ENCODE data around the gene CNP. TPM values are rescaled to one million over a fixed set of nuclear protein-coding genes. Genes with fewer than 3 reads are reported as not detected.

CNP gene
- total and polyA plus RNA-seq, 2 donors (not counting 1 experiment from before 2014, with no cell fraction given): 57.7 to 60.4 TPM

- H3K4me1 ChIP-seq (ENCODE audit: control insufficient read depth, extremely low read depth, insufficient read depth, low read length): peaks cover 6% of the 10 kb centered on the region
- H3K27me3 ChIP-seq (ENCODE audit: control insufficient read depth, insufficient read depth, low read length): no peaks in the 10 kb centered on the region
- no peak overlapping the region for H3K4me3 ChIP-seq (replicated peaks in 1 of 4; ENCODE audit: control extremely low read depth in 1 of 4, insufficient read depth in 1 of 4, low read depth in 3 of 4, low read length in 4 of 4)
- peak; percentile 16 to 58 for DNase-seq (ENCODE audit: low read depth in 2 of 2)
- TF ChIP-seq EZH2 (IDR thresholded peaks at IDR 0.05; ENCODE audit: low read length, missing control alignments) (no peak), CTCF (conservative IDR thresholded peaks at IDR 0.05 in 1 of 2, IDR thresholded peaks at IDR 0.05 in 1 of 2; ENCODE audit: low read depth in 1 of 2, low read length in 2 of 2) (no peak)
- no peak overlapping the region for H2AFZ ChIP-seq (ENCODE audit: low read length)
- H4K20me1 ChIP-seq (ENCODE audit: control insufficient read depth, extremely low read depth, insufficient read depth, low read length): no peaks in the 10 kb centered on the region
- H3K79me2 ChIP-seq (ENCODE audit: control insufficient read depth, insufficient read depth, low read length): peaks cover 19% of the 10 kb centered on the region
- H3K36me3 ChIP-seq (ENCODE audit: control insufficient read depth, insufficient read depth, low read length): peaks cover 26% of the 10 kb centered on the region
- H3K4me2 ChIP-seq (ENCODE audit: extremely low read depth, insufficient read depth, low read length): no peak overlapping the region
- H3K9me3 ChIP-seq (ENCODE audit: control insufficient read depth, insufficient read depth, low read depth, low read length): no peaks in the 10 kb centered on the region
- H3K27ac ChIP-seq (ENCODE audit: insufficient read depth, low read length): peak overlapping the region; percentile 23
- no peak overlapping the region for H3K9ac ChIP-seq (ENCODE audit: insufficient read depth, low read length)
Observed at GRCh38 chr17:41975099-41976083, 8.8 kb downstream of the CNP start.

GRCh38 chr17:41976142-41976768 lies 9.7 kb downstream of the CNP start:
- Histone ChIP-seq H3K4me3 (replicated peaks in 1 of 4; ENCODE audit: control extremely low read depth in 1 of 4, insufficient read depth in 1 of 4, low read depth in 3 of 4, low read length in 4 of 4) (no peak overlapping the region), H3K9ac (ENCODE audit: insufficient read depth, low read length) (no peak overlapping the region), H2AFZ (ENCODE audit: low read length) (no peak overlapping the region), H3K9me3 (ENCODE audit: control insufficient read depth, insufficient read depth, low read depth, low read length) (no peaks in the 10 kb centered on the region), H3K27me3 (ENCODE audit: control insufficient read depth, insufficient read depth, low read length) (no peaks in the 10 kb centered on the region), H3K79me2 (ENCODE audit: control insufficient read depth, insufficient read depth, low read length) (peaks cover 12% of the 10 kb centered on the region), H3K27ac (ENCODE audit: insufficient read depth, low read length) (peak overlapping the region; percentile 48), H3K4me2 (ENCODE audit: extremely low read depth, insufficient read depth, low read length) (peak overlapping the region; percentile 45), H4K20me1 (ENCODE audit: control insufficient read depth, extremely low read depth, insufficient read depth, low read length) (no peaks in the 10 kb centered on the region), H3K36me3 (ENCODE audit: control insufficient read depth, insufficient read depth, low read length) (peaks cover 27% of the 10 kb centered on the region), H3K4me1 (ENCODE audit: control insufficient read depth, extremely low read depth, insufficient read depth, low read length) (peaks cover 6% of the 10 kb centered on the region)
- no peak for DNase-seq (ENCODE audit: low read depth in 2 of 2)
- TF ChIP-seq CTCF (conservative IDR thresholded peaks at IDR 0.05 in 1 of 2, IDR thresholded peaks at IDR 0.05 in 1 of 2; ENCODE audit: low read depth in 1 of 2, low read length in 2 of 2) (no peak), EZH2 (IDR thresholded peaks at IDR 0.05; ENCODE audit: low read length, missing control alignments) (no peak)

GRCh38 chr17:41977991-41978390 lies 11.4 kb downstream of the CNP start:
- no peak for TF ChIP-seq EZH2 (IDR thresholded peaks at IDR 0.05; ENCODE audit: low read length, missing control alignments)
- Histone ChIP-seq H3K9ac (ENCODE audit: insufficient read depth, low read length) (no peak overlapping the region), H3K79me2 (ENCODE audit: control insufficient read depth, insufficient read depth, low read length) (peaks cover 1% of the 10 kb centered on the region), H3K4me3 (replicated peaks in 1 of 4; ENCODE audit: control extremely low read depth in 1 of 4, insufficient read depth in 1 of 4, low read depth in 3 of 4, low read length in 4 of 4) (no peak overlapping the region), H3K27me3 (ENCODE audit: control insufficient read depth, insufficient read depth, low read length) (no peaks in the 10 kb centered on the region), H3K9me3 (ENCODE audit: control insufficient read depth, insufficient read depth, low read depth, low read length) (no peaks in the 10 kb centered on the region), H3K4me2 (ENCODE audit: extremely low read depth, insufficient read depth, low read length) (no peak overlapping the region), H3K27ac (ENCODE audit: insufficient read depth, low read length) (no peak overlapping the region), H3K36me3 (ENCODE audit: control insufficient read depth, insufficient read depth, low read length) (peaks cover 23% of the 10 kb centered on the region), H2AFZ (ENCODE audit: low read length) (no peak overlapping the region), H3K4me1 (ENCODE audit: control insufficient read depth, extremely low read depth, insufficient read depth, low read length) (peaks cover 5% of the 10 kb centered on the region), H4K20me1 (ENCODE audit: control insufficient read depth, extremely low read depth, insufficient read depth, low read length) (no peaks in the 10 kb centered on the region)
- DNase-seq (ENCODE audit: low read depth in 2 of 2): no peak

Data from fibroblast of lung (primary cell).